HepG2 (cell line): ENCODE results near the gene SLC2A6. TPM values are rescaled to one million over a fixed set of nuclear protein-coding genes. Genes with fewer than 3 reads are reported as not detected.

ENCODE experiments used
- AGO2 ChIP-seq: fragments of 200-400 bp; formaldehyde crosslinking; optimal IDR thresholded peaks from 2 replicates; pipeline ENCODE3; 2017; ENCODE audit warnings: mild to moderate bottlenecking, low read depth, low read length, moderate library complexity
- ARHGAP35 ChIP-seq: sonication (generic); formaldehyde crosslinking; IDR thresholded peaks from 2 replicates; pipeline ENCODE4 v1.9.0; 2022; ENCODE audit warnings: mild to moderate bottlenecking, inconsistent platforms, moderate library complexity, missing genetic modification reagents, borderline replicate concordance
- CAMTA2 ChIP-seq: sonication (generic); formaldehyde crosslinking; IDR thresholded peaks from 2 replicates; pipeline ENCODE4 v1.4.0; 2020; ENCODE audit warnings: mild to moderate bottlenecking, missing genetic modification reagents, borderline replicate concordance
- DR1 ChIP-seq: sonication (generic); formaldehyde crosslinking; IDR thresholded peaks from 2 replicates; pipeline ENCODE4 v1.8.0; 2021; ENCODE audit warnings: mild to moderate bottlenecking, missing genetic modification reagents, inconsistent platforms
- E2F1 ChIP-seq: sonication (generic); formaldehyde crosslinking; IDR thresholded peaks from 2 replicates; pipeline ENCODE4 v1.5.0; 2020; ENCODE audit warnings: missing genetic modification reagents
- EEA1 ChIP-seq: sonication (generic); formaldehyde crosslinking; IDR thresholded peaks from 2 replicates; pipeline ENCODE4 v1.5.1; 2020; ENCODE audit warnings: mild to moderate bottlenecking, missing genetic modification reagents, borderline replicate concordance
- POLR2A ChIP-seq, 2 experiments: IDR thresholded peaks; 2 replicates each; pipeline ENCODE4 v1.6.1; 2011; ENCODE audit warnings: low read depth in 2 of 2, low read length in 2 of 2, mild to moderate bottlenecking in 1 of 2, moderate library complexity in 1 of 2; ENCODE audit not compliant: insufficient read depth in 1 of 2
- POLR2AphosphoS5 ChIP-seq: IDR thresholded peaks from 2 replicates; pipeline ENCODE4 v1.6.1; 2012; ENCODE audit warnings: low read depth, low read length
- PPARG ChIP-seq: conservative IDR thresholded peaks from 2 replicates; pipeline ENCODE4 v1.6.1; 2016; ENCODE audit warnings: missing biosample characterization, missing genetic modification reagents
- SNAPC2 ChIP-seq: sonication (generic); formaldehyde crosslinking; IDR thresholded peaks from 2 replicates; pipeline ENCODE4 v1.8.1; 2022; ENCODE audit warnings: mild to moderate bottlenecking, missing genetic modification reagents
- SRSF1 ChIP-seq: fragments of 200-400 bp; formaldehyde crosslinking; optimal IDR thresholded peaks from 2 replicates; pipeline ENCODE3; 2017; ENCODE audit warnings: mild to moderate bottlenecking, low read depth, low read length, moderate library complexity
- TAF1 ChIP-seq: sonication (generic); formaldehyde crosslinking; IDR thresholded peaks from 2 replicates; pipeline ENCODE4 v1.4.0; 2020; ENCODE audit warnings: missing genetic modification reagents
- THYN1 ChIP-seq: sonication (generic); formaldehyde crosslinking; IDR thresholded peaks from 2 replicates; pipeline ENCODE4 v1.8.1; 2023; ENCODE audit warnings: low read depth, mild to moderate bottlenecking, moderate library complexity, missing genetic modification reagents, borderline replicate concordance
- ZNF800 ChIP-seq: sonication (generic); formaldehyde crosslinking; IDR thresholded peaks from 2 replicates; pipeline ENCODE4 v1.4.0; 2020; ENCODE audit warnings: missing genetic modification reagents
- polyA plus RNA-seq, 8 experiments: library from polyadenylated mRNA; depleted of rRNA in 3 of 8; stranded (reverse) in 7 of 8; unstranded in 1 of 8; fragments of >200 nt; fragmentation: Illumina TruSeq in 4 of 8; extraction: Trizol in 4 of 8; gene quantifications; 2 replicates each; pipeline versions ENCODE4 v1.2.1 to v1.2.3, GENCODE V29; 2011 to 2016; ENCODE audit warnings: low read depth in 4 of 8, missing spikeins in 1 of 8, mixed read lengths in 1 of 8; ENCODE audit not compliant: insufficient read depth in 1 of 8
- total RNA-seq, 5 experiments: library from RNA; depleted of rRNA; stranded (reverse); fragments of >200 nt; fragmentation: Illumina TruSeq; extraction: Trizol; gene quantifications; 2 replicates each; pipeline ENCODE4 v1.2.3, GENCODE V29; 2016; ENCODE audit warnings: low read depth in 1 of 5
- TF ChIP-seq, protein P1 (sequence below): sonication (generic); formaldehyde crosslinking; IDR thresholded peaks from 2 replicates; pipeline ENCODE4 v1.4.0; 2020; ENCODE audit warnings: missing genetic modification reagents, borderline replicate concordance
- TF ChIP-seq, protein P2 (sequence below): conservative IDR thresholded peaks from 2 replicates; pipeline ENCODE4 v1.6.1; 2018; ENCODE audit warnings: missing genetic modification reagents
- TF ChIP-seq, protein P3 (sequence below): sonication (generic); IDR thresholded peaks from 2 replicates; pipeline ENCODE4 v1.6.1; 2016; ENCODE audit warnings: low read depth, borderline replicate concordance
- TF ChIP-seq, protein P4 (sequence below): IDR thresholded peaks from 2 replicates; pipeline ENCODE4 v1.6.1; 2012; ENCODE audit warnings: low read depth, low read length, improper control_type of control experiment
- TF ChIP-seq, protein P5 (sequence below): sonication (generic); formaldehyde crosslinking; IDR thresholded peaks from 2 replicates; pipeline ENCODE4 v1.8.1; 2023; ENCODE audit warnings: mild to moderate bottlenecking, missing genetic modification reagents, borderline replicate concordance

The SLC2A6 gene
- total and polyA plus RNA-seq, 2 of the 13 experiments (the other 11 are each of a cell fraction or from before 2014, with no cell fraction given) = 4.1 to 15.0 TPM

DNA sequence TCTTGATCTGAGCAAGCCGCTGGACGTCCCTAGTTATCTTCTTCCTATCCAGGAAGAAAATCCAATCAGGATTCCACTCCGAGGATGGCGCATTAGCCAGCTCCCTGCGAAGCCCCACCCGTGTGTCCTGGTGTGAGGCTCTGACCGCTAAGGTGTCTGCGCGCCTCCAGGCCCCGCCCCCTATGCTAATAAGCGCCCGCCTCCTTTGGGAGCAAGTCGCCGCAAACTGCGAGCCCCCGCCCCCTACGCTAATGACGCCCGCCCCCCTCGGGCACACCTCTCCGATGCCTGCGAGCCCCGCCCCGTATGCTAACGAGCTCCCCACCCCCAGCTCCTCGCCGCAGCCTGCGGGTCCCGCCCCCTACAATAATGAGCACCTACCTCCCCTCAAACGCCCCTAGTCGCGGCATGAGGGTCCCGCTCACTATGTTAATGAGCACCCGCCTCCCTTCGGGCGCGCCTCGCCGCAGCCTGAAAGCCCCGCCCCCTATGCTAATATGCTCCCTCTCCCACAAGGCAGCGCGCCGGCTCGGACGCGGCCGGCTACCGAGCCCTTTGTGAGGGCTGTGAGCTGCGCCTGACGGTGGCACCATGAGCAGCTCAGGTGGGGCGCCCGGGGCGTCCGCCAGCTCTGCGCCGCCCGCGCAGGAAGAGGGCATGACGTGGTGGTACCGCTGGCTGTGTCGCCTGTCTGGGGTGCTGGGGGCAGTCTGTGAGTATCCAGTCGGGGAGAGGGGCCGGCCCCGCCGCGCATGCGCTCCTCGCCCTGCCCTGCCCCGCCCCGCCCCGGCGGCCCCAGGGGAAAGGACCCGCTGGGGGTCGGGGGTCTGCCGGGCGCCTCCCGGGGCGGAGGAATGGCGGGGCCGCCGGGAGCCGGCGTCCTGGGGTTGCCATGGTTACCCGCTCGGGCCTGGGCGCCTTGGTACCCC lies 19.2 kb downstream of the SLC2A6 start, which contains the start of gene CACFD1 (continued):
- TF ChIP-seq, protein P1, sequence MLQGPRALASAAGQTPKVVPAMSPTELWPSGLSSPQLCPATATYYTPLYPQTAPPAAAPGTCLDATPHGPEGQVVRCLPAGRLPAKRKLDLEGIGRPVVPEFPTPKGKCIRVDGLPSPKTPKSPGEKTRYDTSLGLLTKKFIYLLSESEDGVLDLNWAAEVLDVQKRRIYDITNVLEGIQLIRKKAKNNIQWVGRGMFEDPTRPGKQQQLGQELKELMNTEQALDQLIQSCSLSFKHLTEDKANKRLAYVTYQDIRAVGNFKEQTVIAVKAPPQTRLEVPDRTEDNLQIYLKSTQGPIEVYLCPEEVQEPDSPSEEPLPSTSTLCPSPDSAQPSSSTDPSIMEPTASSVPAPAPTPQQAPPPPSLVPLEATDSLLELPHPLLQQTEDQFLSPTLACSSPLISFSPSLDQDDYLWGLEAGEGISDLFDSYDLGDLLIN (CRISPR knock-in tag) = 0 out of 2 replicates have a peak, but pooled peaks have one; percentile 73
- TF ChIP-seq TAF1 (CRISPR knock-in tag) (peak; percentile 64; the same call in 1 of the 2 replicates), E2F1 (CRISPR knock-in tag) (peak; percentile 24; the same call in 1 of the 2 replicates), AGO2 (peak; percentile 50), SRSF1 (peak; percentile 58), EEA1 (CRISPR knock-in tag) (0 out of 2 replicates have a peak, but pooled peaks have one; percentile 53), POLR2A (IDR thresholded peaks at IDR 0.05; ENCODE audit: insufficient read depth in 1 of 2, low read depth in 2 of 2, low read length in 2 of 2) (peak in 1 of 2 experiments; percentile 60; a peak in 1 of 4 replicates), PPARG (CRISPR knock-in tag) (no peak), DR1 (CRISPR knock-in tag) (peak; percentile 51; the same call in 1 of the 2 replicates), CAMTA2 (CRISPR knock-in tag) (no peak), THYN1 (CRISPR knock-in tag) (no peak), ZNF800 (CRISPR knock-in tag) (no peak), POLR2AphosphoS5 (peak; percentile 37), SNAPC2 (CRISPR knock-in tag) (peak; percentile 100), ARHGAP35 (CRISPR knock-in tag) (0 out of 2 replicates have a peak, but pooled peaks have one; percentile 60)
- TF ChIP-seq, protein P2, sequence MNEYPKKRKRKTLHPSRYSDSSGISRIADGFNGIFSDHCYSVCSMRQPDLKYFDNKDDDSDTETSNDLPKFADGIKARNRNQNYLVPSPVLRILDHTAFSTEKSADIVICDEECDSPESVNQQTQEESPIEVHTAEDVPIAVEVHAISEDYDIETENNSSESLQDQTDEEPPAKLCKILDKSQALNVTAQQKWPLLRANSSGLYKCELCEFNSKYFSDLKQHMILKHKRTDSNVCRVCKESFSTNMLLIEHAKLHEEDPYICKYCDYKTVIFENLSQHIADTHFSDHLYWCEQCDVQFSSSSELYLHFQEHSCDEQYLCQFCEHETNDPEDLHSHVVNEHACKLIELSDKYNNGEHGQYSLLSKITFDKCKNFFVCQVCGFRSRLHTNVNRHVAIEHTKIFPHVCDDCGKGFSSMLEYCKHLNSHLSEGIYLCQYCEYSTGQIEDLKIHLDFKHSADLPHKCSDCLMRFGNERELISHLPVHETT (CRISPR knock-in tag) = 0 out of 2 replicates have a peak, but pooled peaks have one; percentile 22
- TF ChIP-seq, protein P3, sequence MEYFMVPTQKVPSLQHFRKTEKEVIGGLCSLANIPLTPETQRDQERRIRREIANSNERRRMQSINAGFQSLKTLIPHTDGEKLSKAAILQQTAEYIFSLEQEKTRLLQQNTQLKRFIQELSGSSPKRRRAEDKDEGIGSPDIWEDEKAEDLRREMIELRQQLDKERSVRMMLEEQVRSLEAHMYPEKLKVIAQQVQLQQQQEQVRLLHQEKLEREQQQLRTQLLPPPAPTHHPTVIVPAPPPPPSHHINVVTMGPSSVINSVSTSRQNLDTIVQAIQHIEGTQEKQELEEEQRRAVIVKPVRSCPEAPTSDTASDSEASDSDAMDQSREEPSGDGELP = peak; percentile 23; the same call in 1 of the 2 replicates
- TF ChIP-seq, protein P4, sequence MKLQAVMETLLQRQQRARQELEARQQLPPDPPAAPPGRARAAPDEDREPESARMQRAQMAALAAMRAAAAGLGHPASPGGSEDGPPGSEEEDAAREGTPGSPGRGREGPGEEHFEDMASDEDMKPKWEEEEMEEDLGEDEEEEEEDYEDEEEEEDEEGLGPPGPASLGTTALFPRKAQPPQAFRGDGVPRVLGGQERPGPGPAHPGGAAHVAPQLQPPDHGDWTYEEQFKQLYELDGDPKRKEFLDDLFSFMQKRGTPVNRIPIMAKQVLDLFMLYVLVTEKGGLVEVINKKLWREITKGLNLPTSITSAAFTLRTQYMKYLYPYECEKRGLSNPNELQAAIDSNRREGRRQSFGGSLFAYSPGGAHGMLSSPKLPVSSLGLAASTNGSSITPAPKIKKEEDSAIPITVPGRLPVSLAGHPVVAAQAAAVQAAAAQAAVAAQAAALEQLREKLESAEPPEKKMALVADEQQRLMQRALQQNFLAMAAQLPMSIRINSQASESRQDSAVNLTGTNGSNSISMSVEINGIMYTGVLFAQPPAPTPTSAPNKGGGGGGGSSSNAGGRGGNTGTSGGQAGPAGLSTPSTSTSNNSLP = no peak
- TF ChIP-seq, protein P5, sequence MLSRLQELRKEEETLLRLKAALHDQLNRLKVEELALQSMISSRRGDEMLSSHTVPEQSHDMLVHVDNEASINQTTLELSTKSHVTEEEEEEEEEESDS (CRISPR knock-in tag) = peak; percentile 99
